PC-3 (cell line): ENCODE results near the gene OSCAR. TPM values are rescaled to one million over a fixed set of nuclear protein-coding genes. Genes with fewer than 3 reads are reported as not detected.

Experiments used
- ATAC-seq: fragments of 200-7000 bp; cut with Tn5 transposase; 2 replicates; pipeline ENCODE4 v1.9.1; 2020; ENCODE audit warnings: mild to moderate bottlenecking, moderate library complexity
- BruUV-seq: library from RNA; stranded (reverse); fragments of 400-500 nt; replicated peaks from 2 replicates; lab custom pipeline; 2021; lab: Mats Ljungman, UMichigan
- CTCF ChIA-PET: fragments of 300-600 bp; sonication (Branson Sonifier 250); formaldehyde crosslinking; loops from one replicate; lab custom pipeline; 2022; ENCODE audit warnings: antibody characterized with exemption; lab: Charles Lee
- POLR2A ChIA-PET: fragments of 300-600 bp; sonication (Branson Sonifier 250); formaldehyde crosslinking; loops from one replicate; lab custom pipeline; 2022; ENCODE audit warnings: antibody characterized with exemption; ENCODE audit not compliant: unreplicated experiment; lab: Charles Lee
- DNase-seq: peaks from one replicate; pipeline ENCODE4 v3.0.0-alpha.2; 2015
- H2AFZ ChIP-seq: fragments of 300-600 bp; sonication (generic); 2 replicates; pipeline ENCODE4 v1.6.0; 2016; ENCODE audit warnings: antibody characterized with exemption, low read length
- H3F3A ChIP-seq: fragments of 300-600 bp; sonication (generic); one replicate; pipeline ENCODE4 v1.6.0; 2017; ENCODE audit warnings: antibody characterized with exemption, low read length, control low read depth, mild to moderate bottlenecking; ENCODE audit not compliant: unreplicated experiment
- H3K27ac ChIP-seq: fragments of 300-600 bp; sonication (generic); 2 replicates; pipeline ENCODE4 v1.5.1; 2016; ENCODE audit warnings: mild to moderate bottlenecking, low read length
- H3K27me3 ChIP-seq: fragments of 300-600 bp; sonication (generic); 2 replicates; pipeline ENCODE4 v1.6.1; 2016; ENCODE audit warnings: low read length, mixed read lengths
- H3K36me3 ChIP-seq: fragments of 300-600 bp; sonication (generic); 2 replicates; pipeline ENCODE4 v1.6.1; 2016; ENCODE audit warnings: low read depth, mixed run types, low read length, mixed read lengths
- H3K4me1 ChIP-seq: fragments of 300-600 bp; sonication (generic); 2 replicates; pipeline ENCODE4 v1.5.1; 2016; ENCODE audit warnings: low read length; ENCODE audit not compliant: insufficient read depth
- H3K4me2 ChIP-seq: fragments of 300-600 bp; sonication (generic); 2 replicates; pipeline ENCODE4 v1.6.0; 2016; ENCODE audit warnings: low read length
- H3K4me3 ChIP-seq: fragments of 300-600 bp; sonication (generic); 2 replicates; pipeline ENCODE4 v1.5.1; 2016; ENCODE audit warnings: mild to moderate bottlenecking, low read length, mixed read lengths
- H3K79me2 ChIP-seq: fragments of 300-600 bp; sonication (generic); 2 replicates; pipeline ENCODE4 v1.6.1; 2017; ENCODE audit warnings: low read length, mixed read lengths
- H3K9ac ChIP-seq: fragments of 300-600 bp; sonication (generic); 2 replicates; pipeline ENCODE4 v1.6.0; 2016; ENCODE audit warnings: mild to moderate bottlenecking, low read length
- H3K9me2 ChIP-seq: fragments of 300-600 bp; sonication (generic); replicated peaks from 2 replicates; pipeline ENCODE4 v1.6.1; 2016; ENCODE audit warnings: mixed run types, low read length, mixed read lengths
- H3K9me3 ChIP-seq: fragments of 300-600 bp; sonication (generic); 2 replicates; pipeline ENCODE4 v1.6.1; 2016; ENCODE audit warnings: low read length, mixed read lengths
- H4K20me1 ChIP-seq: fragments of 300-600 bp; sonication (generic); 2 replicates; pipeline ENCODE4 v1.6.1; 2016; ENCODE audit warnings: low read length, mixed read lengths
- CTCF ChIP-seq: fragments of 300-600 bp; sonication (generic); conservative IDR thresholded peaks from 2 replicates; pipeline ENCODE4 v1.5.1; 2017; ENCODE audit warnings: antibody characterized with exemption, low read depth, mild to moderate bottlenecking, low read length
- EZH2 ChIP-seq: fragments of 300-600 bp; sonication (generic); IDR thresholded peaks from one replicate; pipeline ENCODE4 v1.6.1; 2017; ENCODE audit warnings: antibody characterized with exemption, mild to moderate bottlenecking, low read length; ENCODE audit not compliant: unreplicated experiment
- EZH2phosphoT487 ChIP-seq: fragments of 300-600 bp; sonication (generic); IDR thresholded peaks from 2 replicates; pipeline ENCODE4 v1.6.1; 2018; ENCODE audit warnings: mild to moderate bottlenecking, antibody characterized with exemption, low read length, borderline replicate concordance
- intact Hi-C: fragments of 100-400 bp; cut with micrococcal nuclease; formaldehyde crosslinking; loops from 2 replicates; pipeline ENCODE4 v1.9.0; 2023
- total RNA-seq: library from RNA; depleted of rRNA; stranded (reverse); fragments of >200 nt; gene quantifications from 2 replicates; pipeline ENCODE4 v1.2.3, GENCODE V29; 2014

The OSCAR gene
- total RNA-seq, 1 experiment from 2014 or later: not detected

- Histone ChIP-seq H2AFZ (no peak overlapping the region), H3K9me3 (peaks cover 6% of the 10 kb centered on the region; the same call in 1 of the 2 replicates), H3K4me3 (no peak overlapping the region), H3K79me2 (no peaks in the 10 kb centered on the region), H3K4me2 (no peak overlapping the region), H3K27ac (no peak overlapping the region), H3K9ac (no peak overlapping the region), H4K20me1 (no peaks in the 10 kb centered on the region), H3K27me3 (no peaks in the 10 kb centered on the region), H3K9me2 (no peaks in the 10 kb centered on the region), H3F3A (no peaks in the 10 kb centered on the region), H3K4me1 (no peaks in the 10 kb centered on the region), H3K36me3 (no peaks in the 10 kb centered on the region)
- ChIA-PET POLR2A (no interaction called here), CTCF (no interaction called here)
- no peak for DNase-seq
- no peak for ATAC-seq
- BruUV-seq: no TSS peak
- TF ChIP-seq EZH2: no peak
- TF ChIP-seq CTCF: no peak
- TF ChIP-seq EZH2phosphoT487: no peak
- intact Hi-C loops: no loop called here
Measured at GRCh38 chr19:54077334-54077733, 23.3 kb downstream of the OSCAR start.

- POLR2A ChIA-PET: no interaction called here
- no peak overlapping the region for H2AFZ ChIP-seq
- ATAC-seq: no peak
- H3K9me3 ChIP-seq: peaks cover 1% of the 10 kb centered on the region; the same call in 1 of the 2 replicates
- CTCF ChIA-PET: no interaction called here
- H3K9me2 ChIP-seq: no peaks in the 10 kb centered on the region
- no peak overlapping the region for H3K4me3 ChIP-seq
- no peaks in the 10 kb centered on the region for H3K36me3 ChIP-seq
- no peak overlapping the region for H3K27ac ChIP-seq
- H3K9ac ChIP-seq: no peak overlapping the region
- 0 out of 2 replicates have a peak, but pooled peaks cover under 1% of the 10 kb centered on the region for H3K27me3 ChIP-seq
- BruUV-seq: no TSS peak
- no peaks in the 10 kb centered on the region for H4K20me1 ChIP-seq
- H3K4me1 ChIP-seq: no peaks in the 10 kb centered on the region
- no peak overlapping the region for H3K4me2 ChIP-seq
- no peak for TF ChIP-seq EZH2phosphoT487
- no peak for TF ChIP-seq CTCF
- no peak for TF ChIP-seq EZH2
- intact Hi-C loops: no loop called here
- no peaks in the 10 kb centered on the region for H3F3A ChIP-seq
- DNase-seq: no peak
- H3K79me2 ChIP-seq: no peaks in the 10 kb centered on the region
Measured at GRCh38 chr19:54074851-54075250, 25.8 kb downstream of the OSCAR start.

GRCh38 chr19:54073829-54074228, 26.8 kb downstream of the OSCAR start:
- no peak overlapping the region for H3K4me3 ChIP-seq
- H3K9ac ChIP-seq: no peak overlapping the region
- no peaks in the 10 kb centered on the region for H3K9me2 ChIP-seq
- H2AFZ ChIP-seq: no peak overlapping the region
- no peaks in the 10 kb centered on the region for H3K79me2 ChIP-seq
- ChIA-PET POLR2A (no interaction called here), CTCF (no interaction called here)
- H4K20me1 ChIP-seq: no peaks in the 10 kb centered on the region
- no peak overlapping the region for H3K27ac ChIP-seq
- BruUV-seq: no TSS peak
- H3K4me2 ChIP-seq: no peak overlapping the region
- no peaks in the 10 kb centered on the region for H3F3A ChIP-seq
- intact Hi-C loops: no loop called here
- peaks cover 9% of the 10 kb centered on the region; the same call in 1 of the 2 replicates for H3K9me3 ChIP-seq
- no peaks in the 10 kb centered on the region for H3K4me1 ChIP-seq
- DNase-seq (no peak), ATAC-seq (no peak)
- no peaks in the 10 kb centered on the region for H3K36me3 ChIP-seq
- H3K27me3 ChIP-seq: peaks cover 9% of the 10 kb centered on the region; the same call in 1 of the 2 replicates
- no peak for TF ChIP-seq EZH2
- no peak for TF ChIP-seq EZH2phosphoT487
